GM21360 (cell line): ENCODE measurements around the gene ZNF77.
"Not testable (repeated sequence)": the region's sequence is repeated elsewhere in the genome, so short reads cannot be mapped to it uniquely, and the experiment has no call there.

Experiments used
- ATAC-seq: cut with Tn5 transposase; IDR thresholded peaks from one replicate; pipeline ENCODE4 v1.9.1; 2021; ENCODE audit warnings: mild to moderate bottlenecking, moderate library complexity; ENCODE audit not compliant: unreplicated experiment

The ZNF77 gene

DNA sequence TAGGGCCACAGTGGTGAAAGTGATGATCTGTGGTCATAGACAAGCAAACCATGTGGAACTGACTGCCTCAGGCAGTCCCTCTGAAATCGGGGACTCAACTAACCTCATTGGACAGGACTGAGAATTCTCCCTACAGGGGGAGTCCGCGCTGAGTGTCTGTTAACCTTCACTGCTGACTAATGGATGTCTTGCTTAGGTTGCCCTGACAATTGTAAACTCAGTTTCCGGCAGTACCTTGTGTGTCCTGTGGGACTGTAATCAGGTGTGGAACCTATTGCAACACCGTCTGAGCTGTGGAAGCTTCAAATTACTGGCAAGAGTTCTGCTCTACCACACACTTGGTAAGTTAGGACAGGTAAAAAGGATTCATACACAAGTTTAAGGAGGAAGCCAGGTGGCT lies 21.8 kb downstream of the ZNF77 start:
- no peak for ATAC-seq

DNA sequence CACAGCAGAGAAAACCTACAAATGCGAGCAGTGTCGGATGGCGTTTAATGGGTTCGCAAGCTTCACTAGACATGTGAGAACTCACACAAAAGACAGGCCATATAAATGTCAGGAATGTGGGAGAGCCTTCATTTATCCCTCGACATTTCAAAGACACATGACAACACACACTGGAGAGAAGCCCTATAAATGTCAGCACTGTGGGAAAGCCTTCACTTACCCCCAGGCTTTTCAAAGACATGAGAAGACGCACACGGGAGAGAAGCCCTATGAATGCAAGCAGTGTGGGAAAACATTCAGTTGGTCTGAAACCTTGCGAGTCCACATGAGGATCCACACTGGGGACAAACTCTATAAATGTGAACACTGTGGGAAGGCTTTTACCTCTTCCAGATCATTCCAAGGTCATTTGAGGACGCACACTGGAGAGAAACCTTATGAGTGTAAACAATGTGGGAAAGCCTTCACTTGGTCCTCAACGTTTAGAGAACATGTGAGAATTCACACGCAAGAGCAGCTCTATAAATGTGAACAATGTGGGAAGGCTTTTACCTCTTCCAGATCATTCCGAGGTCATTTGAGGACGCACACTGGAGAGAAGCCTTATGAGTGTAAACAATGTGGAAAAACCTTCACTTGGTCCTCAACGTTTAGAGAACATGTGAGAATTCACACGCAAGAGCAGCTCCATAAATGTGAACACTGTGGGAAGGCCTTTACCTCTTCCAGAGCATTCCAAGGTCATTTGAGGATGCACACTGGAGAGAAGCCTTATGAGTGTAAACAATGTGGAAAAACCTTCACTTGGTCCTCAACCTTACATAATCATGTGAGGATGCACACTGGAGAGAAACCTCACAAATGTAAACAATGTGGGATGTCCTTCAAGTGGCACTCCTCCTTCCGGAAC lies 27.2 kb downstream of the ZNF77 start:
- no peak for ATAC-seq

DNA sequence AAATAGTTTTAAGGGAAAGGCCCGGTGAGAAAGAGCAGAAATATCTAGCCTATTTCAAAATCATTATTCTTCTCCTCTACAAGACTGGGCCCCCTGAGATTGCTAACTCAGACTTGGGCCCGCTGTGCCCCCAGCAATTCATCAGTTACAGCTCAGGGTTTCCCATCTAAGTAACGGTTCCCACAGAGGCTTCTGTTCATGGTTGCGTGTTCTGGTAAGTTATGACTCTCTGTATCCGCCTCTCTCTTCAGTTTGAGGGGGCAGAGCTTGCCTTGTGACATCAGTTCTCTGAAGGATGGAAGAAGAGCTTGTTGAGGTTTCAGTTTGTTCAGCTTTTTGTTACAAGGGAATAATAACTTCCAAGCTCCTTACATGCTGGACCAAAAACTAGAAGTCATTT lies 32.5 kb downstream of the ZNF77 start:
- no peak for ATAC-seq

DNA sequence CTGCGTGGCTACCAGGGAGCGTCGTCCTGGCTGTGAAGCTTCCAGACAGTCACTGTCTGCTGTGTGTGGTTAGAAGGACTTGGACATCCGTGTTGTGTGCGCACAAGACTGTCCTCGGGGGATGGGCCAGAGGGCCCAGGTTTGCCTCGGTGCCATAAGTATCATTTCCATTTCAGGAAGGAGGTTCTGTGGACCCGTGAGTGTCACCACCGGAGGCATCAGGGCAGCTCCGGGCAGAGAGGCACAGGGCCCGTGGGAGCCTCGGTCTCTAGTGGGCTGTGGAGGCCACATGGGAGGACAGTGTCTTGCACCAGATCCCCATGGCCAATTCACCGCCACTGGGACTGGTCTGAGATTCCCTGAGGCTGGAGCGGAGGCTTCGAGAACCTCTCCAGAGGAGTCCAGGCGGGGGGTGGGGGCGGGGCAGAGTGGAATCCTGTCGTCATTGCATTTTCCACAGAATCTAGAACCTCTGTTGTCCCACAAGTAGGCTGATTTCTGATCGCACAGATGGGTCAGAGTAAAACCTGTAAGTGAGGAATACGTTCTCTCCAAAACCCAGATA lies 38.1 kb downstream of the ZNF77 start:
- no peak for ATAC-seq

DNA sequence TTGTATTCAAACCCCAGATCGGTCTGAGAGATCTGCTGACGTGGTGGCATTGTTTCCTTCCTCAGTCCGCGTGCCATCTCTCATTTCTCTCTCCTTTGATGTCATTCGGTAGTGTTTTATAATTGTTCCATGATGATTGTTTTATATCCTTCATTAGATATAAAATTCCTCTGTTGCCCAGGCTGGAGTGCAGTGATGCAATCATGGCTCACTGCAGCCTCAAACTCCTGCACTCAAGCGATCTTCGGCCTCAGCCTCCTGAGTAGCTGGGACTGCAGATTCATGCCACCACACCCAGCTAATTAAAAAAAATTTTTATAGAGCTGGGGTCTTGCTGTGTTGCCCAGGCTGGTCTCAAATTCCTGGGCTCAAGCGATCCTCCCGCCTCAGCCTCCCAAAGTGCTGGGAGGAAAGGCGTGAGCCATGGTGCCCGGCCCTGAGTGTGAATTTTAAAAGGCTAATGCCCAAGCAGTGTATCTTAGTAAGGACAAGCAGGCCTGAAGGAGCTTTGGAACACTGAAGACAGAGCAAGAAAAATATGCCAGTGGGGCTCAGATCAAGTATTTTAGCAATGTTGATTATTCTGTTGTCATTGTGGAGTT lies 38.8 kb downstream of the ZNF77 start:
- ATAC-seq = no peak

DNA sequence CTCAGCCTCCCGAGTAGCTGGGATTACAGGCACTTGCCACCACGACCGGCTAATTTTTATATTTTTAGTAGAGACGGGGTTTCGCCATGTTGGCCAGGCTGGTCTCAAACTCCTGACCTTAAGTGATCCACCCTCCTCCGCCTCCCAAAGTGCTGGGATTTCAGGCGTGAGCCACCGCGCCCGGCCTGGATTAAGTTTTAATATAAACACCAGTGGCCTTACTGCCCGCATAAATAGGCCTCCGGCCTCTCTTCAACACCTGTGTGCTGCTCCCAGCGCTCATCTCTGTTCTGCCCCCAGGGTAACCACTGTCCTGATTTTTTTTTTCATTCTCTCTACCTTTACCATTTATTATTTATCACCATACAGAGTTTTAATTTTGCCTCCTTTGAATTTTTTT lies 41.4 kb downstream of the ZNF77 start:
- ATAC-seq = not testable (repeated sequence)

DNA sequence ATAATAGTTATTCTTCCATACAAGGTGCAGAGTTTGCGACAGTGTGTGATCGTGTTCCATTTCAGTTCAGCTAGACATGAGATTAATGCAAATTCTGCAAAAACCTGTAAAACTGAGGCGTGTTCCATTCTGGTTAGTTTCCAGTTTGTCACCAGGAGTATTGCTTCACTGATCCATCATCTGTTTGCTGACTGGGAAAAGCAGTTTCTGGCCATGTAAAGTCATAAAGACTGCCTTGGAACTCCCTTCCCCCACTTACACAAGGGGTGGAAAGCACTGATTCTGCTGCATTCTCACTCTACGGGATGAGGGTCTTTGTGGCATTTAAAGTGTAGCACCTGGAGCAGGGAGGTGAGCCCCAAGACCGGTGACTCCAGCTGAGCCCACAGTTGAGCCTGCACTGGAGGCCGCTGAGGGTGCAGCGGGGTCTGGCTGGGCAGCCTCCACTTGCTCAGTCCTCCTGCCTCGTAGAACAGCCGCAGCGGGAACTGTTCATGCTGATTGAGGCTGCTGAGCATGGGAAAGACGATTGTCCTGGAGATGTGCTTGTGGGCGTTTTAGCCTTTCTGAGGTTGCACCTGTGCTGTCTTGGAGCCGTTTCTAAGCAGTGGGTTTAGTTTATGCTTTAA lies 42.1 kb downstream of the ZNF77 start:
- no peak for ATAC-seq

DNA sequence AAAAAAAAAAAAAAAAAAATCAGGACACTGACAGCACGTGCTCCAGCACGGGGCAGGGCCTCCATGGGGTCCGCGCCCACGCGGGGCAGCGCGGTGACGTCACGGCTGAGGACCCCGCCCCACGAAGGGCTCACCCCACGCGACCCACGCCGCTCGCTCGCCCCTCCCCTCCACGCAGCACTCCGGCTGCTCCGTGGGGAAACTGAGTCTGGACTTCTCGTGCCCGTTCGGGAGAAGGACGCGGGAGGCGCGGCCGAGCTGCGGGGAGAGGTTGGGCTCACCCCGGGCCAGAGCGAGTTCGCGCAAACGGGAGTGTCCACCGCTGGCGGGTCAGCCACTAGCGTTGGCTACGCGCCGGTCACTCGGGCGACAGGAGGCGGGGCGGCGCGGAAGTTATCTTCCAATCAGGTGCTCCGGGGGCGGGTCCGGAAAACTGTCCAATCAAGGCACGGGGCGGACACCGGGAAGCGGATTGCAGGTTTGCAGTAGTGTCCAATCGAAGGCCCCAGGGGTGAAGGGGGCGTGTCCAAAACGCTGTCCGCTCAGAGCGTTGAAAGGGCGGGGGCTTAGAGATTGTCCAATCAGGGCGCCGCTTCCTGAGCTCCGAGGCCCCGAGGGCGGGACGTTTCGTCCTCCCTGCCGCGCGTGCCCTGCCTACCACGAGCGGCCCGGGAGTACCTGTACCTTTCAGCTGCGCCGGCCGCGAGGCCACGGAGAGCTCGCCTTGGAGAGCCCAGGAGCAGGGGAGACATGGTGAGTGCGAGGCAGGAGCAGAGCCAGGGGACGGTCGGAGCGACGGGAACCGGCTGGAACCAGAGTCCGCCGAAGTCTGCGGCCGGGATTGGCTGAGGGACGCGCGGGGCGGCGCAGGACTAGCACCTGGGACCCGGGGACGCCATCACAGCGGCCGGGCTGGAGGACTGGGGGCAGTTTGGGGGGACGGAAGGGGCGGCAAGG lies 44.2 kb downstream of the ZNF77 start, which contains the start of gene ZNF57:
ZNF57 (plus strand) TSS at position 633 of the 957 bp plus-strand sequence; CDS start at position 751, 118 bp downstream.
- ATAC-seq = peak; percentile 92

DNA sequence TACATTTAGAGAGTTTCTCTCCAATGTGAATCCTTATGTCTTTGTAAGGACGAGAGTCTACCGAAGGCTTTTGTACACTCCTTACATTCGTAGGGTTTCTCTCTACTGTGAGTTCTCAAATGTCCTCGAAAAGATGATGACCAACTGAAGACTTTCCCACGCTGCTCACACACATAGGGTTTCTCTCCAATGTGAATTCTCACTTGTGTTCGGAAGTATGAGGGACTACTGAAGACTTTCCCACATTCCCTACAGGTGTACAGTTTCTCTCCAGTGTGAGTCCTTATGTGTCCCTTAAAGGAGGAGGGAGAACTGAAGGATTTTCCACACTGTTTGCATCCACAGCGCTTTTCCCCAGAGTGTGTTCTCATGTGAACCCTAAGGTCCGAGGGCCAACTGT lies 48.1 kb downstream of the ZNF77 start:
- no peak for ATAC-seq

DNA sequence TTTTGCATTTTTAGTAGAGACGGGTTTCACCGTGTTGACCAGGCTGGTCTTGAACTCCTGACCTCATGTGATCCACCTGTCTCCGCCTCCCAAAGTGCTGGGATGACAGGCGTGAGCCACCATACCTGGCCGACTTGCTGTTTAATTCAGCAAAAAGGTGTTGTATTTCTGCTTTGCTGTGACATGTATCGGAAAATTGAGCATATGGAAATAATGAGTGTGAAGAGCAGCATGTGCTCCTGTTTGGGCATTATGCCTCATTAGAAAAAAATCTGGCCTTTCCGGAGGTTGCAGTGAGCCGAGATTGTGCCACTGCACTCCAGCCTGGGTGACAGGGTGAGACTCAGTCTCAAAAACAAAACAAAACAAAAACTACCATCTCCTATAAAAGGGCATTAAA lies 54.2 kb downstream of the ZNF77 start:
- not testable (repeated sequence) for ATAC-seq

DNA sequence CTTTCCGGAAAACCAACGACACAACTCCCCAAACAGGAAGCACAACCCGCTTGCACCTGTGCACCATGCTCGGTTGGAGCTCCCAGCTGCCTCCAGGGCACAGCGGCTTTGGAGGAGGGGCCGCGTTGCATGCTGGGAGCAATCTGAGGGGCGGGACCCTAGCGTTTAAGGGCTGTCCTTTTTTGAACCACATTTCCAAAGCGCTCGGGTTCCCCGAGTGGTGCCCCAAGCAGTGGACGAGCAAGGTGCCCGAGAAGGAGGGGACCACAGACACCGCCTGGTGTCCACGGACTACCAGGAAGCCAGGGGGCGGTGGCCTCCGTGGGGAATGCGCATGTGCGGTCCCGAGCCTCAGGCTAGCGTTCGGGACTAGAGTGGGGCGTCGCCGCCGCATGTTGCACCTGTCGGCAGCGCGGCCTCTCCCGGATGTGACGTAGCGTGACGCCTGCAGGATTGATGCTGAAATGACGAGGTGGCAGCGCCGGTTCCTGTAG lies 56.0 kb downstream of the ZNF77 start:
- no peak for ATAC-seq

DNA sequence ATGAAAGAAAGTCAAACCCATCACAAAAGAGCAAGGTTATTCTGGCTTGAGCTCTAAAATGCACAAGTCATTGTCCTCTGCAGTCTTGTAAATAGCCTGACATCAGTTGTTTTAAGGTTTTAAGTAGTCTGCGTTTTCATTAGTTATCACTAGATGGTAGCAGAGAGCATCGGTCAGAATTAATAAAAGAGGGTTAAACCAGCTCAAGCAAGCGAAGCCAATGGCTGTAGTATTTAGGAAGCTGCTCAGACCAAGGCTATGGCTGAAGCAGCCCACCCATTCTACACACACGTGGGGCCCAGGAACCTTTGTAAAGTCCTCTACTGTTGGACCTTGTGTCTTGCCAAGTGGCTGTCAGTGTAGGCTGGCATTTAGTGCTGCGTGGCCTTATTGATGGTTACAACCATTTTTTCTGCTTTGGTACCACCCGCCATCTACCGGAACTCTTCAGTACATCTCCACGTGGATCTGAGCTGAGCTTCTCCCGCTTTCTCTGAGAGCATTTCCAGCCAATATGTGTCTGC lies 57.3 kb downstream of the ZNF77 start:
- ATAC-seq = no peak

DNA sequence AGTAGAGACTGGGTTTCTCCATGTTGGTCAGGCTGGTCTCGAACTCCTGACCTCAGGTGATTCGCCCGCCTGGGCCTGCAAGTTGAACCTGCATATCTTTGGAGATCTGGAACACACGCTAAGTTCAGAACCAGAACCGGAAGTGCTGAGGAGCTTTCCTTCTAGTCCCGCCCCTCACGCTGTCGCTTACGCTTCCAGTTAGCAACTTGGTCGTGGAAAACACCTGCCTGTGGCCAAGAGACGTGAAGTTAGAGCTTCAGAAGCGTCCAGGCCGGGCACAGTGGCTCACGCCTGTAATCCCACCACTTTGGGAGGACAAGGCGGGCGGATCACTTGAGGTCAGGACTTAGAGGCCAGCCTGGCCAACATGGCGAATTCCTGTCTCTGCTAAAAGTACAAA lies 59.0 kb downstream of the ZNF77 start:
- no peak for ATAC-seq

DNA sequence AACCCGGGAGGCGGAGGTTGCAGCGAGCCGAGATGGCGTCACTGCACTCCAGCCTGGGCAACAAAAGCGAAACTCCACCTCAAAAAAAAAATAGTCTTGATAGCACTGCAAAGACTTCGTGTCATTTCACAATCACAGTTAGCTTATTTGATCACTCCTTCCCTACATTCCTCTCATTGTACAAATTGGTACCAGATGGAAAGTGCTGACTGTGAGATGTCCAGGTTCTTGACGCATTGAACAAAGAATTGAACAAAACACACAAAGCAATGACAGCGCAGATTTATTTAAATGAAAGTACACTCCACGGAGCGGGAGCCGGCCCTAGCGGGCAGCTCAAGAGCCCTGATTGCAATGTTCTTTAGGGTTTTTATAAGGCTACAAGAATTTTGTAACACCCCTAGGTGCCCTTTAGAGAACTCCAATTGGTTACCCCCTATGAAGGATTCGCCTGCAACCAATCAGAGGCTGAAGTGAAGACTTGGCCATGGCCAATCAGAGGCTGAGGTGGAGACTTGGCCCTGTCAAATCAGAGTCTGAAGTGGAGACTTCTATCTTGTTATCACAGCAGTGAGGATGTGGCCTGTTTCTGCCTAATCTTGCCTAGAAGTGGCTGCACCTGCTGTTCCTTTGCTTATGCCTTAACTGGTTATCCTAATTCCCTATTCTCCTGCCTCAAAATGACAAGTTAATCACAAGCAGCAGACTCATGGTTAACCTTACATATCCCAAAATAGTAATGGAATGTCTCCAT lies 60.9 kb downstream of the ZNF77 start:
- no peak for ATAC-seq
